OCI-LY7 (cell line): ENCODE results near the gene SRL.

Experiments used
- CTCF ChIP-seq: fragments of 200-600 bp; sonication (generic); conservative IDR thresholded peaks from 2 replicates; pipeline ENCODE4 v1.5.1; 2014; ENCODE audit warnings: mild to moderate bottlenecking, antibody characterized with exemption, low read length, moderate library complexity, mixed read lengths
- EZH2phosphoT487 ChIP-seq: fragments of 200-600 bp; sonication (generic); IDR thresholded peaks from 2 replicates; pipeline ENCODE4 v1.6.1; 2018; ENCODE audit warnings: low read depth, borderline replicate concordance, mild to moderate bottlenecking, mixed run types, antibody characterized with exemption, low read length, moderate library complexity, mixed read lengths

- TF ChIP-seq CTCF (no peak), EZH2phosphoT487 (no peak)
Observed at GRCh38 chr16:4179020-4179419, 62.9 kb downstream of the SRL start.
